ENCODE measurements around the gene METTL25B.

METTL25B gene

GRCh38 chr1:156706657-156707416 lies 21.4 kb upstream of the METTL25B start:
- TF ChIP-seq, protein P1, sequence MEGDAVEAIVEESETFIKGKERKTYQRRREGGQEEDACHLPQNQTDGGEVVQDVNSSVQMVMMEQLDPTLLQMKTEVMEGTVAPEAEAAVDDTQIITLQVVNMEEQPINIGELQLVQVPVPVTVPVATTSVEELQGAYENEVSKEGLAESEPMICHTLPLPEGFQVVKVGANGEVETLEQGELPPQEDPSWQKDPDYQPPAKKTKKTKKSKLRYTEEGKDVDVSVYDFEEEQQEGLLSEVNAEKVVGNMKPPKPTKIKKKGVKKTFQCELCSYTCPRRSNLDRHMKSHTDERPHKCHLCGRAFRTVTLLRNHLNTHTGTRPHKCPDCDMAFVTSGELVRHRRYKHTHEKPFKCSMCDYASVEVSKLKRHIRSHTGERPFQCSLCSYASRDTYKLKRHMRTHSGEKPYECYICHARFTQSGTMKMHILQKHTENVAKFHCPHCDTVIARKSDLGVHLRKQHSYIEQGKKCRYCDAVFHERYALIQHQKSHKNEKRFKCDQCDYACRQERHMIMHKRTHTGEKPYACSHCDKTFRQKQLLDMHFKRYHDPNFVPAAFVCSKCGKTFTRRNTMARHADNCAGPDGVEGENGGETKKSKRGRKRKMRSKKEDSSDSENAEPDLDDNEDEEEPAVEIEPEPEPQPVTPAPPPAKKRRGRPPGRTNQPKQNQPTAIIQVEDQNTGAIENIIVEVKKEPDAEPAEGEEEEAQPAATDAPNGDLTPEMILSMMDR (IDR thresholded peaks at IDR 0.05; ENCODE audit: low read depth, low read length, missing control alignments), result no peak
- peak; percentile 72 for DNase-seq (ENCODE audit: extremely low read depth, low read depth)
- H3K4me3 ChIP-seq (replicated peaks; ENCODE audit: low read depth, low read length), result peak overlapping the region; percentile 68

DNA sequence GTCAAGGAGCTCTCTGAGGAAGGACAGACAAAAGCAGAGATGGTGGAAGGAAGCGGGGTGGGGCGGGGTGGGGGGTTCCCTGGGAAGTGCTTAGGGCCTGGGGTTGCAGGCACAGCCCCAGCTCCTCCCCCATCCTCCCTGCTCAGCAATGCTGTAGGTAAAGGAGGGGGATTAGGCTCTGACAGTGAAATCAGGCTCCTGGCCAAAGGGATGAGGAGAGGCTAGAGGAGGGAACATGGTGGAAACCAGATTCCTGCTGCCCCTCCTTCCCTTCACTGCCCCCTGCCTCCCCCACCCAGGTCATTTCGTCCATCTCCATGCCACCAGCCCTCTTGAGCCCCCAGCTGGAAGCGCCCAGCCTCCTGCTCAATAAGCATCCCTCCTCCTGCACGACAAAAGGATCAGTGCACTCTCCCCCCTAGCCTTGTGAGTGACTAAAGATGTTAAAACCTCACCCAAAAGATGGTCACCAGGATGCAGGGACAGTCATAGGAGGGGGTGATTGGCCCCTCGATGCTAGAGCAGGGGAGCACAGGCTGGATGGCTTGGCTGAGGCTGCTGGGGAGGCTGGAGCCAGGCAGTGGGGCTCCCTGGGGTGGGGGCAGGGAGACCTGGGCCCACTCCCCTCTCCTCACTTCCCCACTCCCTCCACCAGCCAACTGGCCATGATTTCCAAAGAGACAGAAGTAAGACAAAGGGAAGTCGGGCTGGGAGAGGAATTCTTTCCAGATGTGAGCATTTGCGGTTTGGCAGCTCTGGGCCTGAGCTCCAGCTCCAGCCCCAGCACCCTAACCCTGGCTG lies 20.7 kb upstream of the METTL25B start:
- TF ChIP-seq, protein P1 (IDR thresholded peaks at IDR 0.05; ENCODE audit: low read depth, low read length, missing control alignments), result no peak
- DNase-seq (ENCODE audit: extremely low read depth, low read depth), result peak; percentile 69
- H3K4me3 ChIP-seq (replicated peaks; ENCODE audit: low read depth, low read length), result peak overlapping the region; percentile 68

DNA sequence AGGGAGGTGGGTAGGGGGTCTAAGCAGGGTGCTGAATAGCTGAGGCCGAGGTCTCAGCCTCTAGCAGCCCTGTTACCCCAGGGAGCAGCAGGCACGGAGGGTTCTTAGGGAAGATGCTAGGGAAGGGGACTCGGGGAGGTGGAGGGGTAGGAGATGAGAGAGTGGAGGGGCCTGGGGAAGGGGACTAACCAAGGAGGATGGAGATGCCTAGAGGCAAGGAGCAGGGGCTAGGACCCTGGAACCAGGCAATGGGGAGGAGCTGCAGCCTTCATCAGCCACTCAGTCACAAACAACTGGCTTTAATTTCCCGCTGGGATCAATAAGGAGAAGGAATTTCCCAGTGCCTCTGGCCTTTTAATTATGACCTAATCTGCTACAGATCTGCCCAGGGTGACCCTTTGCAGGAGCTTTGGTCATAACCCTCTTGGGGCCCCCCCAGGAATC lies 20.0 kb upstream of the METTL25B start:
- TF ChIP-seq, protein P1 (IDR thresholded peaks at IDR 0.05; ENCODE audit: low read depth, low read length, missing control alignments), result no peak
- peak overlapping the region; percentile 12; the same call in 1 of the 2 replicates for H3K4me3 ChIP-seq (replicated peaks; ENCODE audit: low read depth, low read length)
- DNase-seq (ENCODE audit: extremely low read depth, low read depth), result no peak

- DNase-seq (ENCODE audit: extremely low read depth, low read depth), result no peak
- TF ChIP-seq, protein P1 (IDR thresholded peaks at IDR 0.05; ENCODE audit: low read depth, low read length, missing control alignments), result no peak
- no peak overlapping the region for H3K4me3 ChIP-seq (replicated peaks; ENCODE audit: low read depth, low read length)
Observed at GRCh38 chr1:156709031-156709430, 19.2 kb upstream of the METTL25B start.

- TF ChIP-seq, protein P1 (IDR thresholded peaks at IDR 0.05; ENCODE audit: low read depth, low read length, missing control alignments), result no peak
- H3K4me3 ChIP-seq (replicated peaks; ENCODE audit: low read depth, low read length), result no peak overlapping the region
- DNase-seq (ENCODE audit: extremely low read depth, low read depth), result no peak
Observed at GRCh38 chr1:156709757-156710489, 18.3 kb upstream of the METTL25B start.

- no peak overlapping the region for H3K4me3 ChIP-seq (replicated peaks; ENCODE audit: low read depth, low read length)
- TF ChIP-seq, protein P1 (IDR thresholded peaks at IDR 0.05; ENCODE audit: low read depth, low read length, missing control alignments), result no peak
- DNase-seq (ENCODE audit: extremely low read depth, low read depth), result no peak
Observed at GRCh38 chr1:156711011-156711817, 17.1 kb upstream of the METTL25B start.

Measured in HFF-Myc (cell line).